HepG2 (cell line): ENCODE measurements around the gene ELL. TPM values are rescaled to one million over a fixed set of nuclear protein-coding genes. Genes with fewer than 3 reads are reported as not detected.

Experiments
- ATAC-seq: fragments of 200-7000 bp; cut with Tn5 transposase; 3 replicates; pipeline ENCODE4 v1.9.1; 2020; ENCODE audit warnings: mild to moderate bottlenecking, moderate library complexity
- BruUV-seq: library from RNA; stranded (reverse); fragments of 400-500 nt; replicated peaks from 2 replicates; lab custom pipeline; 2021; lab: Mats Ljungman, UMichigan
- CTCF ChIA-PET: fragments of 300-600 bp; formaldehyde crosslinking; extraction: SDS; loops from one replicate; lab custom pipeline; 2021; ENCODE audit warnings: low total read pairs, inconsistent platforms, low intra/inter-chr PET ratio; lab: Yijun Ruan, JAX
- POLR2A ChIA-PET: fragments of 350-600 bp; sonication (Branson Sonifier 250); formaldehyde crosslinking; loops from one replicate; lab custom pipeline; 2020; ENCODE audit warnings: antibody characterized with exemption, inconsistent platforms; lab: Yijun Ruan, JAX
- DNase-seq: peaks from one replicate; pipeline ENCODE4 v3.0.0-alpha.2; 2015; ENCODE audit warnings: low spot score
- FAIRE-seq: peaks from 3 replicates; lab custom pipeline; 2011; peaks lifted over from hg19 to GRCh38; lab: Jason Lieb, UNC
- H2AFZ ChIP-seq: one replicate; pipeline ENCODE4 v1.6.1; 2011; ENCODE audit warnings: low read length, inconsistent platforms
- H3K27ac ChIP-seq: fragments of 300-600 bp; 3 replicates; pipeline ENCODE4 v1.8.0; 2011; ENCODE audit warnings: mixed run types, mild to moderate bottlenecking, mixed read lengths, low read length, inconsistent platforms; ENCODE audit not compliant: insufficient read depth; ENCODE audit errors: extremely low read length
- H3K27me3 ChIP-seq, 2 experiments: fragments of 200-600 bp in 1 of 2; 2 replicates in 1 of 2; 3 replicates in 1 of 2; pipeline versions ENCODE4 v1.6.0 to v1.8.0; 2011; ENCODE audit warnings: low read length in 2 of 2, mild to moderate bottlenecking in 2 of 2, moderate library complexity in 2 of 2, inconsistent platforms in 1 of 2; ENCODE audit not compliant: insufficient read depth in 2 of 2, control insufficient read depth in 1 of 2
- H3K36me3 ChIP-seq, 2 experiments: fragments of 200-600 bp in 1 of 2; replicated peaks in 1 of 2; 2 replicates in 1 of 2; 3 replicates in 1 of 2; pipeline versions ENCODE4 v1.5.1 to v1.8.0; 2011; ENCODE audit warnings: low read length in 2 of 2, inconsistent platforms in 1 of 2; ENCODE audit not compliant: insufficient read depth in 2 of 2, control insufficient read depth in 1 of 2
- H3K4me1 ChIP-seq: 2 replicates; pipeline ENCODE4 v1.5.1; 2012; ENCODE audit warnings: low read length, inconsistent platforms; ENCODE audit not compliant: insufficient read depth
- H3K4me2 ChIP-seq: 2 replicates; pipeline ENCODE4 v1.6.0; 2011; ENCODE audit warnings: low read depth, low read length, inconsistent platforms
- H3K4me3 ChIP-seq, 3 experiments: fragments of 200-600 bp in 1 of 3; sonication (generic), shearing (Covaris generic) in 1 of 3; replicated peaks in 1 of 3; 2 replicates each; pipeline ENCODE4 v1.5.1; 2011 to 2016; ENCODE audit warnings: low read length in 3 of 3, inconsistent platforms in 2 of 3, low read depth in 2 of 3, mild to moderate bottlenecking in 2 of 3, control low read depth in 1 of 3, mixed read lengths in 1 of 3; ENCODE audit not compliant: insufficient read depth in 1 of 3
- H3K79me2 ChIP-seq: one replicate; pipeline ENCODE4 v1.6.1; 2011; ENCODE audit warnings: low read length, inconsistent platforms; ENCODE audit not compliant: insufficient read depth
- H3K9ac ChIP-seq: 2 replicates; pipeline ENCODE4 v1.6.0; 2011; ENCODE audit warnings: mild to moderate bottlenecking, low read depth, low read length, inconsistent platforms; ENCODE audit not compliant: insufficient read depth
- H3K9me3 ChIP-seq: 2 replicates; pipeline ENCODE4 v1.5.1; 2012; ENCODE audit warnings: mild to moderate bottlenecking, low read length
- H4K20me1 ChIP-seq: 2 replicates; pipeline ENCODE4 v1.6.0; 2011; ENCODE audit warnings: inconsistent platforms, mild to moderate bottlenecking, low read length, moderate library complexity; ENCODE audit not compliant: insufficient read depth
- GABPA ChIP-seq, 2 experiments: IDR thresholded peaks; 2 replicates each; pipeline ENCODE4 v1.6.1; 2011 to 2016; ENCODE audit warnings: low read depth in 2 of 2, low read length in 1 of 2, missing biosample characterization in 1 of 2, missing genetic modification characterization in 1 of 2
- ONECUT2 ChIP-seq: sonication (generic); formaldehyde crosslinking; IDR thresholded peaks from 2 replicates; pipeline ENCODE4 v1.4.0; 2020; ENCODE audit warnings: missing genetic modification reagents
- SETDB1 ChIP-seq: sonication (generic); formaldehyde crosslinking; IDR thresholded peaks from 2 replicates; pipeline ENCODE4 v1.5.1; 2020; ENCODE audit warnings: missing genetic modification reagents, mild to moderate bottlenecking, borderline replicate concordance
- SRSF4 ChIP-seq: fragments of 200-400 bp; formaldehyde crosslinking; IDR thresholded peaks from one replicate; pipeline ENCODE4 v1.6.1; 2018; ENCODE audit warnings: mild to moderate bottlenecking, low read depth, low read length, moderate library complexity; ENCODE audit not compliant: poor library complexity, severe bottlenecking
- WGBS: methylation state at CpG from one replicate; pipeline ENCODE4 v1.1.6; 2017; ENCODE audit warnings: low lambda C conversion rate; 5-methylcytosine and 5-hydroxymethylcytosine counted together
- in situ Hi-C: cut with HindIII; loops from 2 replicates; pipeline ENCODE4 v1.10.0; 2017; ENCODE audit warnings: low pct_unique_long_range_greater_than_20kb; ENCODE audit not compliant: extremely low pct_ligation_motif_present
- intact Hi-C: fragments of 100-400 bp; cut with micrococcal nuclease; formaldehyde crosslinking; loops from one replicate; pipeline ENCODE4 v1.10.0; 2022; ENCODE audit not compliant: unreplicated experiment
- polyA plus RNA-seq, 8 experiments: library from polyadenylated mRNA; depleted of rRNA in 3 of 8; stranded (reverse) in 7 of 8; unstranded in 1 of 8; fragments of >200 nt; fragmentation: Illumina TruSeq in 4 of 8; extraction: Trizol in 4 of 8; gene quantifications; 2 replicates each; pipeline versions ENCODE4 v1.2.1 to v1.2.3, GENCODE V29; 2011 to 2016; ENCODE audit warnings: low read depth in 4 of 8, missing spikeins in 1 of 8, mixed read lengths in 1 of 8; ENCODE audit not compliant: insufficient read depth in 1 of 8
- total RNA-seq, 5 experiments: library from RNA; depleted of rRNA; stranded (reverse); fragments of >200 nt; fragmentation: Illumina TruSeq; extraction: Trizol; gene quantifications; 2 replicates each; pipeline ENCODE4 v1.2.3, GENCODE V29; 2016; ENCODE audit warnings: low read depth in 1 of 5
- TF ChIP-seq, protein P1 (sequence below): sonication (generic); formaldehyde crosslinking; IDR thresholded peaks from 2 replicates; pipeline ENCODE4 v1.4.0; 2020; ENCODE audit warnings: mild to moderate bottlenecking, missing genetic modification reagents, borderline replicate concordance
- TF ChIP-seq, protein P2 (sequence below): sonication (generic); formaldehyde crosslinking; IDR thresholded peaks from one replicate; pipeline ENCODE4 v1.5.1; 2020; ENCODE audit warnings: mild to moderate bottlenecking, missing genetic modification reagents; ENCODE audit errors: not compliant biosample characterization

The ELL gene
- total and polyA plus RNA-seq, 2 of the 13 experiments (the other 11 are each of a cell fraction or from before 2014, with no cell fraction given): 3.7 to 5.4 TPM

DNA sequence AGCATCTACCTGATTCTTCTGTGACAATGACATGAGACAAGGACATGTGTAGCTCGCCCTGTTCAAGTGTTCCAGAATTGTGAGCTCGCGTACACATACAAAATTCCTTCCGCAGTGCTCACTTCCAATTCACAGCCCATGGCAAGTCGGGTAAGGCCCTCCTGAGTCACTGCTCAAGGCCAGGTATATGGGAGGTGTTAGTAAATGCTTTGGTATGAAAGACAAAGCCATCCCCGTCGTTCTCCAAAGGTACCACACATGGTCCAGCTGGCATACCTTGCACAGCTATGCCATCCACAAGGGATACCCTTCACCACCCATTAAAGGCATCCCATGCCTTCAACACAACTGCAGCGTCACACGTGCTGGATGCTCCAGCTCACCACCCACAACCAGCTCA lies 4.4 kb upstream of the ELL start:
- no TSS peak for BruUV-seq
- Histone ChIP-seq H3K79me2 (peaks cover 5% of the 10 kb centered on the region), H3K4me1 (peaks cover 23% of the 10 kb centered on the region), H3K27ac (no peak overlapping the region), H4K20me1 (no peaks in the 10 kb centered on the region), H3K4me3 (no peak overlapping the region), H3K27me3 (no peaks in the 10 kb centered on the region), H3K9me3 (no peaks in the 10 kb centered on the region), H3K9ac (no peak overlapping the region), H3K4me2 (no peak overlapping the region), H3K36me3 (no peaks in the 10 kb centered on the region), H2AFZ (no peak overlapping the region)
- 65% methylated on average over 9 of the region's 9 CpGs for WGBS
- in situ Hi-C loops: loop anchor here (10.0 kb wide), 1 partner anchor 52 kb away; no protein-coding TSS in a partner anchor
- intact Hi-C loops: loop anchor here (10.0 kb wide), 1 partner anchor 242 kb away; the partner anchor contains the start of gene JUND
- POLR2A ChIA-PET: interaction anchor here (0.6 kb wide), 1 partner anchor 12 kb away, joined by 3 read pairs; no protein-coding TSS in a partner anchor
- ATAC-seq: no peak
- DNase-seq: no peak
- CTCF ChIA-PET: no interaction called here
- no peak for FAIRE-seq
- TF ChIP-seq, protein P1, sequence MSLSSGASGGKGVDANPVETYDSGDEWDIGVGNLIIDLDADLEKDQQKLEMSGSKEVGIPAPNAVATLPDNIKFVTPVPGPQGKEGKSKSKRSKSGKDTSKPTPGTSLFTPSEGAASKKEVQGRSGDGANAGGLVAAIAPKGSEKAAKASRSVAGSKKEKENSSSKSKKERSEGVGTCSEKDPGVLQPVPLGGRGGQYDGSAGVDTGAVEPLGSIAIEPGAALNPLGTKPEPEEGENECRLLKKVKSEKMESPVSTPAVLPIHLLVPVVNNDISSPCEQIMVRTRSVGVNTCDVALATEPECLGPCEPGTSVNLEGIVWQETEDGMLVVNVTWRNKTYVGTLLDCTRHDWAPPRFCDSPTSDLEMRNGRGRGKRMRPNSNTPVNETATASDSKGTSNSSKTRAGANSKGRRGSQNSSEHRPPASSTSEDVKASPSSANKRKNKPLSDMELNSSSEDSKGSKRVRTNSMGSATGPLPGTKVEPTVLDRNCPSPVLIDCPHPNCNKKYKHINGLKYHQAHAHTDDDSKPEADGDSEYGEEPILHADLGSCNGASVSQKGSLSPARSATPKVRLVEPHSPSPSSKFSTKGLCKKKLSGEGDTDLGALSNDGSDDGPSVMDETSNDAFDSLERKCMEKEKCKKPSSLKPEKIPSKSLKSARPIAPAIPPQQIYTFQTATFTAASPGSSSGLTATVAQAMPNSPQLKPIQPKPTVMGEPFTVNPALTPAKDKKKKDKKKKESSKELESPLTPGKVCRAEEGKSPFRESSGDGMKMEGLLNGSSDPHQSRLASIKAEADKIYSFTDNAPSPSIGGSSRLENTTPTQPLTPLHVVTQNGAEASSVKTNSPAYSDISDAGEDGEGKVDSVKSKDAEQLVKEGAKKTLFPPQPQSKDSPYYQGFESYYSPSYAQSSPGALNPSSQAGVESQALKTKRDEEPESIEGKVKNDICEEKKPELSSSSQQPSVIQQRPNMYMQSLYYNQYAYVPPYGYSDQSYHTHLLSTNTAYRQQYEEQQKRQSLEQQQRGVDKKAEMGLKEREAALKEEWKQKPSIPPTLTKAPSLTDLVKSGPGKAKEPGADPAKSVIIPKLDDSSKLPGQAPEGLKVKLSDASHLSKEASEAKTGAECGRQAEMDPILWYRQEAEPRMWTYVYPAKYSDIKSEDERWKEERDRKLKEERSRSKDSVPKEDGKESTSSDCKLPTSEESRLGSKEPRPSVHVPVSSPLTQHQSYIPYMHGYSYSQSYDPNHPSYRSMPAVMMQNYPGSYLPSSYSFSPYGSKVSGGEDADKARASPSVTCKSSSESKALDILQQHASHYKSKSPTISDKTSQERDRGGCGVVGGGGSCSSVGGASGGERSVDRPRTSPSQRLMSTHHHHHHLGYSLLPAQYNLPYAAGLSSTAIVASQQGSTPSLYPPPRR: no peak
- TF ChIP-seq, protein P2, sequence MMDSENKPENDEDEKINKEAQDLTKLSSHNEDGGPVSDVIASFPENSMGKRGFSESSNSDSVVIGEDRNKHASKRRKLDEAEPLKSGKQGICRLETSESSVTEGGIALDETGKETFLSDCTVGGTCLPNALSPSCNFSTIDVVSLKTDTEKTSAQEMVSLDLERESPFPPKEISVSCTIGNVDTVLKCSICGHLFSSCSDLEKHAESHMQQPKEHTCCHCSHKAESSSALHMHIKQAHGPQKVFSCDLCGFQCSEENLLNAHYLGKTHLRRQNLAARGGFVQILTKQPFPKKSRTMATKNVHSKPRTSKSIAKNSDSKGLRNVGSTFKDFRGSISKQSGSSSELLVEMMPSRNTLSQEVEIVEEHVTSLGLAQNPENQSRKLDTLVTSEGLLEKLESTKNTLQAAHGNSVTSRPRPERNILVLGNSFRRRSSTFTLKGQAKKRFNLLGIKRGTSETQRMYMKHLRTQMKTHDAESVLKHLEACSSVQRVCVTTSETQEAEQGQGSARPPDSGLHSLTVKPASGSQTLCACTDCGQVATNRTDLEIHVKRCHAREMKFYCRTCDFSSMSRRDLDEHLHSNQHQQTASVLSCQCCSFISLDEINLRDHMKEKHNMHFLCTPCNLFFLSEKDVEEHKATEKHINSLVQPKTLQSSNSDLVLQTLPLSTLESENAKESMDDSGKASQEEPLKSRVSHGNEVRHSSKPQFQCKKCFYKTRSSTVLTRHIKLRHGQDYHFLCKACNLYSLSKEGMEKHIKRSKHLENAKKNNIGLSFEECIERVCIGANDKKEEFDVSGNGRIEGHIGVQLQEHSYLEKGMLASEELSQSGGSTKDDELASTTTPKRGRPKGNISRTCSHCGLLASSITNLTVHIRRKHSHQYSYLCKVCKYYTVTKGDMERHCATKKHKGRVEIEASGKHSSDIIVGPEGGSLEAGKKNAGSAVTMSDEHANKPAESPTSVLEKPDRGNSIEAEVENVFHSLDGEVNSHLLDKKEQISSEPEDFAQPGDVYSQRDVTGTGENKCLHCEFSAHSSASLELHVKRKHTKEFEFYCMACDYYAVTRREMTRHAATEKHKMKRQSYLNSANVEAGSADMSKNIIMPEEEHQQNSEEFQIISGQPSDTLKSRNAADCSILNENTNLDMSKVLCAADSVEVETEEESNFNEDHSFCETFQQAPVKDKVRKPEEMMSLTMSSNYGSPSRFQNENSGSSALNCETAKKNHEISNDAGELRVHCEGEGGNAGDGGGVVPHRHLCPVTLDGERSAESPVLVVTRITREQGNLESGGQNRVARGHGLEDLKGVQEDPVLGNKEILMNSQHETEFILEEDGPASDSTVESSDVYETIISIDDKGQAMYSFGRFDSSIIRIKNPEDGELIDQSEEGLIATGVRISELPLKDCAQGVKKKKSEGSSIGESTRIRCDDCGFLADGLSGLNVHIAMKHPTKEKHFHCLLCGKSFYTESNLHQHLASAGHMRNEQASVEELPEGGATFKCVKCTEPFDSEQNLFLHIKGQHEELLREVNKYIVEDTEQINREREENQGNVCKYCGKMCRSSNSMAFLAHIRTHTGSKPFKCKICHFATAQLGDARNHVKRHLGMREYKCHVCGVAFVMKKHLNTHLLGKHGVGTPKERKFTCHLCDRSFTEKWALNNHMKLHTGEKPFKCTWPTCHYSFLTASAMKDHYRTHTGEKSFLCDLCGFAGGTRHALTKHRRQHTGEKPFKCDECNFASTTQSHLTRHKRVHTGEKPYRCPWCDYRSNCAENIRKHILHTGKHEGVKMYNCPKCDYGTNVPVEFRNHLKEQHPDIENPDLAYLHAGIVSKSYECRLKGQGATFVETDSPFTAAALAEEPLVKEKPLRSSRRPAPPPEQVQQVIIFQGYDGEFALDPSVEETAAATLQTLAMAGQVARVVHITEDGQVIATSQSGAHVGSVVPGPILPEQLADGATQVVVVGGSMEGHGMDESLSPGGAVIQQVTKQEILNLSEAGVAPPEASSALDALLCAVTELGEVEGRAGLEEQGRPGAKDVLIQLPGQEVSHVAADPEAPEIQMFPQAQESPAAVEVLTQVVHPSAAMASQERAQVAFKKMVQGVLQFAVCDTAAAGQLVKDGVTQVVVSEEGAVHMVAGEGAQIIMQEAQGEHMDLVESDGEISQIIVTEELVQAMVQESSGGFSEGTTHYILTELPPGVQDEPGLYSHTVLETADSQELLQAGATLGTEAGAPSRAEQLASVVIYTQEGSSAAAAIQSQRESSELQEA (CRISPR knock-in tag): no peak
- TF ChIP-seq SETDB1 (no peak), GABPA (IDR thresholded peaks at IDR 0.05; ENCODE audit: low read depth, low read length) (no peak), GABPA (CRISPR knock-in tag; IDR thresholded peaks at IDR 0.05; ENCODE audit: low read depth) (no peak), ONECUT2 (CRISPR knock-in tag) (no peak), SRSF4 (no peak)
